Stimulated activated naive B cell treated with anti-CD40 and anti-IgM and Interleukin-4, amounts not matched to agents 10 μg/mL and 1 μg/mL and 100 μg/mL, for 72 hours (primary cell): Measurements from ENCODE around the gene F13A1.

Experiments
- ATAC-seq, 2 donors: fragments of 150-1000 bp; cut with Tn5 transposase; replicated peaks; 2 replicates each; pipeline ENCODE4 v1.10.0; 2021; ENCODE audit warnings: moderate library complexity in 1 of 2
- DNase-seq: peaks from one replicate; pipeline ENCODE4 v3.0.0; 2021
- H3K27ac Mint-ChIP-seq: one replicate; pipeline ENCODE4 v1.8.0; 2022; ENCODE audit warnings: mild to moderate bottlenecking, mixed read lengths
- H3K27me3 Mint-ChIP-seq, 2 donors: one replicate each; pipeline ENCODE4 v1.8.0; 2022; ENCODE audit warnings: mixed read lengths in 2 of 2
- H3K36me3 Mint-ChIP-seq, 2 donors: one replicate each; pipeline ENCODE4 v1.8.0; 2022; ENCODE audit warnings: mixed read lengths in 2 of 2, mild to moderate bottlenecking in 1 of 2
- H3K4me1 Mint-ChIP-seq, 2 donors: one replicate each; pipeline ENCODE4 v1.8.0; 2022; ENCODE audit warnings: mixed read lengths in 2 of 2, mild to moderate bottlenecking in 1 of 2
- H3K4me3 Mint-ChIP-seq, 2 donors: one replicate each; pipeline ENCODE4 v1.8.0; 2022; ENCODE audit warnings: mild to moderate bottlenecking in 2 of 2, mixed read lengths in 2 of 2, moderate library complexity in 1 of 2
- H3K9me3 Mint-ChIP-seq, 2 donors: one replicate each; pipeline ENCODE4 v1.8.0; 2022; ENCODE audit warnings: mixed read lengths in 2 of 2, mild to moderate bottlenecking in 1 of 2

The F13A1 gene

DNA sequence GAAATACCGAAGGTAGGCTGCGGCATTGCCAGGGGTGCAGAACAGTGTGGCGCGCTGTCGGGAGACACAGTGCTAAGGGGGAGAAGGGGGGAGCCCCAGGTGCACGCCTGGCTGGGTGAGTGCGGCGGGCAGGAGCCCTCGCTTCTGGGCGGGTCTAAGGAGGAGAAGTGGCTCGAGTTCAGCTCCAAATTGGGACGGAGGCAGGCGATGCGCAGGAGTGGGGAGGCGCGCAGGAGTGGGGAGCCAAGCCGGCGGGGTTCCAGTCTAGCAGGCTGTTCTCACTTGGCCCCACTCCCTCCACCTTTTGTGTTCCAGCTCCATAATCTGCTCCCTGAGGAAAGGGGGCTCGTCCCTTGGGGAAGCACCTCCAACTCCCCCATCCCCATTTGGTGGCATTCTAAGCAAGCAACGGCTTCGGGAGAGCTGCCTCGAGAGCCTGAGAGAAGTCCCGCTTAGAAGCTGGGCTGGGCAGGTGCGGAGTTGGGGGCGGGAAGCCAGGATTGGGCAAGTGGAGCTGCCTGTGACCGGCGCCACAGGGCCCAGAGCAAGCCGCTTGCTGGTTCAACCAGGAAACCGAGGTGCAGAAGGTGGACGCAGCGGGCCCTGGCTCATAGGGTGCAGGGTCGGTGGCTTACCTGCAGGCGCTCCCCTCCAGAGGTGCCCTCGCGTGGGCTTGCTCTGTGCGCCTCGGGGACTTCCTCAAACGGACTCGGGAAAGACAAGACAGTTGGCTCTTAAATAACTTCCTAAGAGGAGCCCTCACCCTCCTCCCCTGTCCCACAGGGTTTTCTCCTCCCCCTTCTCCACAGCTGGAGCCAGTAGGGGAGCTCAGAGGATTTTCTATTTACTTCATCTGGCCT, at the start of gene F13A1:
Gene F13A1, minus strand, starts transcription at position 711 of the 860 bp plus-strand sequence. CDS start 1,998 bp downstream, outside the sequence.
- Mint-ChIP-seq H3K4me3 (peak within 1 kb of the TSS; percentile 64 to 83), H3K4me1 (peaks cover 15 to 21% of the 10 kb centered on the region in 2 donors), H3K36me3 (no peaks in the 10 kb centered on the region), H3K9me3 (no peaks in the 10 kb centered on the region), H3K27ac (no peak within 1 kb of the TSS), H3K27me3 (peaks cover 55 to 63% of the 10 kb centered on the region in 2 donors)
- ATAC-seq (peak; percentile 88 to 91), DNase-seq (no peak)

DNA sequence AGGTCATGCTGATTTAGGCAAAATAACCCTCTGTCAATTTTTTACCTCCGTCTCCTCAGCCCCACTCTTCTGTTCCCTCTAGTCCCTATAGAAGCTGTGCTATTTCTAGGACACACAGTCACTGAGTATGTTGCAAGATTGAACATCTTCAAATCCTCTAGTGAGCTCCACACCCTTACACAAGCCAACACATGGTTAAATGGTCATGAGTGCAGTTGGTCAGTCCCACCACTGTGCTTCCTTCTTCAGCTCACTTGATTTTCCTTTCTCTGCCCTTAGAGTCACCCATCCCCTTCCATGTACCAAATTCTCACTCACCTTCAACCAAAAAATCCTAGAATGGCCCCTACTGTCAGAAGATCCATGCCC, 48.2 kb upstream of the F13A1 start:
- H3K4me3 Mint-ChIP-seq, result no peak overlapping the region
- peaks cover 0 to 4% of the 10 kb centered on the region in 2 donors for H3K27me3 Mint-ChIP-seq
- no peaks in the 10 kb centered on the region for H3K4me1 Mint-ChIP-seq
- no peak for DNase-seq
- peaks cover 6 to 9% of the 10 kb centered on the region in 2 donors for H3K9me3 Mint-ChIP-seq
- ATAC-seq, result no peak
- H3K27ac Mint-ChIP-seq, result no peak overlapping the region
- H3K36me3 Mint-ChIP-seq, result peaks cover 4 to 6% of the 10 kb centered on the region in 2 donors

DNA sequence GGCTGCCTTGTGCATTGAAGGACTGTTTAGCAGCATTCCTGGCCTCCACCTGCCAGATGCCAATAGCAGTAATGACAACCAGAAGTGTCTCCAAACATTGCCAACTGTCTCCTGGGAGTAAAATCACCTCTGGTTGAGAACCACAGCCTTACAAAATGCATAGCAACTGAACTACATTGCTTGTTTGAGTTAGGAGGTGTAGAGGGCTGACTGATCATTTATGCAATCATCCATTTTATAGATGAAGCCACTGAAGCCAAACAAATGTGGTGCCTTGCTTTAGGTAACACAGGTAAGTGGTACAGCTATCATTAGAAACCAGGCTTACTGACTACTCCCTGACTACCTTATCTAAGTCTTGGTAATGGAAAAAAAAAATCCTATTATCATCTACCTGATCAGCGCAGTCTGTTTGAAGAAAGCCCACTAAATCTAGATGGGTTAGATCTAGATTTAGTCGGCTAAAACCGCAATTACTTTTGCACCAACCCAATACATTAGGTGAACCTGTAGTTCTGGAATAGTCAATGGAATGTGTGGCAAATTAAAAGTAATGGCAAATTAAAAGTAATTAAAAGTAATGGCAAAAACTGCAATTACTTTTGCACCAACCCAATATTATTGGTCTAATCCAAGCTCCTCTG, 47.7 kb upstream of the F13A1 start:
- Mint-ChIP-seq H3K27me3 (peaks cover 0 to 4% of the 10 kb centered on the region in 2 donors), H3K9me3 (peaks cover 4% of the 10 kb centered on the region in 2 donors), H3K36me3 (peaks cover 4 to 6% of the 10 kb centered on the region in 2 donors), H3K4me3 (no peak overlapping the region), H3K4me1 (no peaks in the 10 kb centered on the region), H3K27ac (no peak overlapping the region)
- DNase-seq (no peak), ATAC-seq (no peak)

DNA sequence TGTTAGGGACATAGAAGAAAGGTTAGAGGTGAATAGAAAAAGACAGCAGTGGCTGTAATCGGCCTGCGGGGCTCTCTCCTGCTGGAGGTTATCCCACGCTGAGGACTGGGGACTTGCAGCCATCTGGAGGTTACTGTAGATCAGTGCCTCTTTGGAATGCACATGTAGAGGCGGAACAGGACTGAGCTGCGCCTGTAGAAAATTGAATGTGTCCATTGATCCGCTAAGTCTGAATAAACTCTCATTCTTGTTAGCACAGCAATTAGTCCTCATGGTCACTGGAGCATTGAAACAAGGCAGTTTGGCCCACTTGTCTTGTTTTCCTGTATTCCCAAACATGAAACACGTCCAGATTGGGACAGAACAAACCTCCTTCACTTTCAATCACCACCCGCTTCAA, 46.3 kb upstream of the F13A1 start:
- Mint-ChIP-seq H3K9me3 (peaks cover 0 to 2% of the 10 kb centered on the region in 2 donors), H3K4me3 (no peak overlapping the region)
- DNase-seq, result no peak

DNA sequence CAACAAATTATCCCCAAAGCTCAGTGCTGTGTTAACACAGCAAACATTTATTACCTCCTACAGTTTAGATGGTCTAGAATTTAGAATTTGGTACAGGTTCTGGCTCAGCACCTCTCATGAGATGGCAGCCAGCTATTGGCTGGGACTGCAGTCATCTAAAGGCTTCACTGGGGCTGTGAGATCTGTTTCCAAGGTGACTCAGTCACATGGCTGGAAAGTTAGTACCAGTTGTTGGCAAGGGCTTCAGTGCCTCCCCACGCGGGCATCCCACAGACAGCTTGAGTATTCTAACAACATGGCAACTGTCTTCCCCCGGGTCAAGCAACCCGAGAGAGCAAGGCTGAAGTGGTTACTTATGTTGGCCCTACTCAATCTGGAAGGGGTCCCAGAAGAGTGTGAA, 44.8 kb upstream of the F13A1 start:
- ATAC-seq (no peak), DNase-seq (no peak)
- Mint-ChIP-seq H3K36me3 (peaks cover 2 to 6% of the 10 kb centered on the region in 2 donors), H3K4me3 (no peak overlapping the region), H3K27me3 (peaks cover 0 to 4% of the 10 kb centered on the region in 2 donors), H3K27ac (no peak overlapping the region), H3K4me1 (no peaks in the 10 kb centered on the region), H3K9me3 (no peaks in the 10 kb centered on the region)

More for the DNA sequence above, 46.3 kb upstream of the F13A1 start:
- ATAC-seq, result no peak
- peaks cover 0 to 4% of the 10 kb centered on the region in 2 donors for H3K27me3 Mint-ChIP-seq
- H3K4me1 Mint-ChIP-seq, result no peaks in the 10 kb centered on the region
- H3K27ac Mint-ChIP-seq, result no peak overlapping the region
- H3K36me3 Mint-ChIP-seq, result peaks cover 2 to 6% of the 10 kb centered on the region in 2 donors

DNA sequence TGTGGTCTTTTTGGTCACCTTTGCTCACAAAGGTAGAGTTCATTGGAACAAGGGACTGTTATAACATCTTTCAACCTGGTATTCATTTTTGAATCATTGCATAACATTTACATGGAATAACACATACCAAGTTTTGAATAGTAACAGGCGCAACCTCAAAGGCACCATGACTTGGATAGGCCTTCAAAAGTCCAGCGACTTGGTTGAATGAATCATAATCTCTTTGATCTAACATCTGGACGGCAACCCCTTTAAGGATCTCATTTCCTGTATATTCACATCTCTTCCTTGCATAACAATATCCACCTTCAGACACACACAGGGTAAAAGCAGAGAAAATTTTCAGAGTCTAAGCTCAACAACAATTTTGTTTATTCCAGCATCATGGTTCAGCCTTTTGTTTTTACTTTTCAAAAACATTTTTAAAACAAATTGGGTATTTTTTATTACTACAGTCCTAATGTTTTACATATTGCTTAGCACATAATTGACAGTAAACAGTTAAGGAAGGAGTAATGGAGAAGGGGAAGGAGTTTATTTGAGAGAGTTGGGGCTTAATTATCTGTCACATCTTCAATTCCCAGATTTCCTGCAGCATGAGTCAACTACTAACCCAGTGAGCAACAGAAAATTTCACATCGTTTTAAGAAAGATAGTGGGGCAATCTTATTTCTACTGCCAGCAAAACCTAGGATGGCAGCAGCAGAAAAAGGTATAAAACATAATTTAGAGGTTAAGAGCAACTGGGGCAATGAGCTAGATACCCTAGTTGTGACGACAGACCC, 41.8 kb upstream of the F13A1 start:
- Mint-ChIP-seq H3K4me1 (no peaks in the 10 kb centered on the region), H3K27ac (no peak overlapping the region), H3K9me3 (no peaks in the 10 kb centered on the region), H3K4me3 (no peak overlapping the region), H3K27me3 (peaks cover 0 to 5% of the 10 kb centered on the region in 2 donors), H3K36me3 (peaks cover 2 to 3% of the 10 kb centered on the region in 2 donors)
- DNase-seq (no peak), ATAC-seq (no peak)

DNA sequence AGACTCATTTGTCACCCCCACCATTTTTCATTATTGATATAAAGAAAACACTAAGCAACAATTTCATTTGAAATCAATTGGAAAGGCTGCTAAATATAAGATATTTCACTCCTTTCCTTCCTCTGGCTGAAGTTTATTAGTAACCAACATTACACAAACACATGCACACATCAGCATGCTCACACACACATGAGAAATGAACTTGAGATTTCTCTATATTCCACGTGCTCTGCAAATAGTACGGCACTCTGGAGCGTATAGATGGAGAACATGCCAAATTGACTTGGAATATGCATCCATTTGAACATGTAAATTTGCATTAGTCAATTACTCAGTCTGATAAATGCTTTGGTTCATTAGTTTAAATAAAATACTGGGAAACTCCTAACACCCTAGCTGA, 37.1 kb upstream of the F13A1 start:
- no peaks in the 10 kb centered on the region for H3K4me1 Mint-ChIP-seq
- no peaks in the 10 kb centered on the region for H3K9me3 Mint-ChIP-seq
- ATAC-seq, result no peak
- peaks cover 5 to 13% of the 10 kb centered on the region in 2 donors for H3K27me3 Mint-ChIP-seq
- H3K27ac Mint-ChIP-seq, result no peak overlapping the region
- no peaks in the 10 kb centered on the region for H3K36me3 Mint-ChIP-seq
- no peak overlapping the region for H3K4me3 Mint-ChIP-seq
- no peak for DNase-seq

DNA sequence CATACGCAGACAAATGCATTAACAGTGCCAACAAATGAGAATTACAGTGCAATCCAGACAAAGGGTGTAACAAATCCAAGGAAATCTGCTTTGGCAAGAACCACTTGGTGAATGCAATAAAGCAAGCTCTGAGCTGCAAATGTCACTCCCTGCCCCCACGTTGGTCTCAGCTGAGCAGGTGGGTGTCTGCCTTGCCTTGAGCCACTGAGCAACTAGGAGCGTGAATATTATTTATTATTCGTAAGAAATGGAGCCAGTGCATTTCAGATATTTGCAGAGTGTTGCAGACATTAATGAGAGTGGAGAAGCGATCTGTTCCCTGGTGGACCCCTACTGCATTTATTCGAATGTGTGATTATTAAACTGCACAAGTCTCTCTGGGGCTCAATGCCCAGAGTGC, 36.6 kb upstream of the F13A1 start:
- H3K9me3 Mint-ChIP-seq, result no peaks in the 10 kb centered on the region
- H3K27me3 Mint-ChIP-seq, result peaks cover 5 to 13% of the 10 kb centered on the region in 2 donors
- H3K4me3 Mint-ChIP-seq, result no peak overlapping the region
- no peaks in the 10 kb centered on the region for H3K36me3 Mint-ChIP-seq
- DNase-seq, result no peak
- no peaks in the 10 kb centered on the region for H3K4me1 Mint-ChIP-seq
- H3K27ac Mint-ChIP-seq, result no peak overlapping the region
- no peak for ATAC-seq

DNA sequence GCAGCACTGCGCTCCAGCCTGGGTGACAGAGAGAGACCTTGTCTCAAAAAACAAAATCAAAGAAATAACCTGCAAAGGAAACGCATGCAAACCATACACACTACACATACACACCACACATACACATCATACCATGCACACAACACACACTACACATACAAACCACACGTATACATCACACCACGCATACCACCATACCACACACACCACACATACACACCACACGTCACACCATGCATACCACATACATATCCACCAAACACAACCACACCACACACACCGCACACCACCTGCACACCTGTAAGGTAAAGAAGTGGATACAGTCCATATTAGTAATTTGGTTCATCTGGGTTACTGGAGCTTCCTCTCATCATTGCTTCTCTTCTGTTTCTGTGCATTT, 32.3 kb upstream of the F13A1 start:
- Mint-ChIP-seq H3K4me1 (no peaks in the 10 kb centered on the region), H3K9me3 (no peaks in the 10 kb centered on the region), H3K27ac (no peak overlapping the region), H3K36me3 (no peaks in the 10 kb centered on the region), H3K4me3 (no peak overlapping the region), H3K27me3 (peaks cover 7 to 11% of the 10 kb centered on the region in 2 donors)
- ATAC-seq (no peak), DNase-seq (no peak)

DNA sequence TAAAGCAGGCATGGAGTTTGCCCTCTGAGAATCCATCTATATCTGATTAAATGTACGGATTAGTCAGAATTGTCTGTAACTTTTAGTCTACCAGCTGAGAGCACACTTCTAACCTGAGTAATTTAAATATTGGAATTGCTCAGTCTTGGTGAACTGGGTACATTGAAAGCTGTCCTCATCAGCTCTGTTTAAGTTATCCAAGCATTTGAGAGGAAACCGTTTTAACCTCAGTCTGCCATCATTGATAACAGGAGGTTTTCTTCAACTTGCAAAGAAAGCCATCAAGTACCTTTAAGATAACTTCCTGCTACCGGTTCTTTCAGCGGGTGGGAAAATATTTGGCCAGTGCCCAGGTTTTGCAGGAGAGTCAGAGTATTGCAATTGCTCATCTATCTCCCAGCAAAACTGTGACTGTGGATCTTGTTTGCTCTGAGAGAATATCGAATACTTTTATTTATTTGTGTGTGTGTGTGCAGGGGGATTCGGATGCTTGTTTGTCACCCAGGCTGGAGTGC, 31.1 kb upstream of the F13A1 start:
- no peaks in the 10 kb centered on the region for H3K9me3 Mint-ChIP-seq
- no peak for ATAC-seq
- no peak for DNase-seq
- peaks cover 7 to 17% of the 10 kb centered on the region in 2 donors for H3K27me3 Mint-ChIP-seq
- no peaks in the 10 kb centered on the region for H3K4me1 Mint-ChIP-seq
- no peaks in the 10 kb centered on the region for H3K36me3 Mint-ChIP-seq
- no peak overlapping the region for H3K27ac Mint-ChIP-seq
- H3K4me3 Mint-ChIP-seq, result no peak overlapping the region

DNA sequence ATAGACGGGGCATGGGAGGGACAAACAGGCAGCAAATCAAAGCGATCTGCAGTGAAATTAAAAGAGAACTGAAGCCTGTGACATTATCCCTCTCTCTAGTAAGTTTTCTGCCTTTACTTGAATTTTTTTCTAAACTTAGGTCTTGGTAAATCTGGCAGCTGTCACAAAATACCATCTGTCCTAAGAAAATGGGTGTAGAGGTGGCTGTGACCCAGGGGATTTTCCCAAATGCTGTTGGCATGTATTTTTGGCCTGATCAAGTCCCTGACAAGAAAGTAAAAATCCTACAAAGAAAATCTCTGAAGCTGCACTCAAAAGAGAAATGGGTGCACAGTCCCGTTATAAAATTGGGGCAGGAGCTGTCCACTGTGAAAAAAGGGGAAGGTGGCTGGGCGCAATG, 30.2 kb upstream of the F13A1 start:
- no peak for ATAC-seq

DNA sequence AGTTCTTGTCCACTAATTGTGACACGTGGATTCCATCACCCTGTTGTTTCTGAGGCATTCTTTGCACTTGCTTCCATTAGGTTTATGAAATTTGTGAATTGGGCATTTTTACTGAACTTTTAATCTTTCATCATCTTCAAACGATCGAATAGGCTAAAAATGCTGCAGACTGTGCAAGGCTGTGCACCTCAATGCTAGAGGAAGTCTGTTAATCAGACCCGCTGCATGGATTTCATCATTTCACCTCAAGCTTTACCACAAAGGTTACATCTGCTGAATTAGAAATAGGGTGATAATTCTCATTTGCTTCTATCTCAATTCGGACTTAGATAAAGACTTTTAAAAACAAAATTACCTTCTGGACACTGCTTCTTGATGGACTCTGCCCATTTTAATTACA, 27.8 kb upstream of the F13A1 start:
- H3K27ac Mint-ChIP-seq, result no peak overlapping the region
- no peak for ATAC-seq
- no peaks in the 10 kb centered on the region for H3K9me3 Mint-ChIP-seq
- H3K4me1 Mint-ChIP-seq, result no peaks in the 10 kb centered on the region
- peaks cover 7 to 17% of the 10 kb centered on the region in 2 donors for H3K27me3 Mint-ChIP-seq
- no peak for DNase-seq
- H3K4me3 Mint-ChIP-seq, result no peak overlapping the region
- no peaks in the 10 kb centered on the region for H3K36me3 Mint-ChIP-seq

More for the DNA sequence above, 30.2 kb upstream of the F13A1 start:
- H3K4me3 Mint-ChIP-seq, result no peak overlapping the region
- H3K27me3 Mint-ChIP-seq, result peaks cover 7 to 17% of the 10 kb centered on the region in 2 donors
- no peaks in the 10 kb centered on the region for H3K9me3 Mint-ChIP-seq
- no peaks in the 10 kb centered on the region for H3K36me3 Mint-ChIP-seq
- no peaks in the 10 kb centered on the region for H3K4me1 Mint-ChIP-seq
- no peak overlapping the region for H3K27ac Mint-ChIP-seq
- DNase-seq, result no peak

DNA sequence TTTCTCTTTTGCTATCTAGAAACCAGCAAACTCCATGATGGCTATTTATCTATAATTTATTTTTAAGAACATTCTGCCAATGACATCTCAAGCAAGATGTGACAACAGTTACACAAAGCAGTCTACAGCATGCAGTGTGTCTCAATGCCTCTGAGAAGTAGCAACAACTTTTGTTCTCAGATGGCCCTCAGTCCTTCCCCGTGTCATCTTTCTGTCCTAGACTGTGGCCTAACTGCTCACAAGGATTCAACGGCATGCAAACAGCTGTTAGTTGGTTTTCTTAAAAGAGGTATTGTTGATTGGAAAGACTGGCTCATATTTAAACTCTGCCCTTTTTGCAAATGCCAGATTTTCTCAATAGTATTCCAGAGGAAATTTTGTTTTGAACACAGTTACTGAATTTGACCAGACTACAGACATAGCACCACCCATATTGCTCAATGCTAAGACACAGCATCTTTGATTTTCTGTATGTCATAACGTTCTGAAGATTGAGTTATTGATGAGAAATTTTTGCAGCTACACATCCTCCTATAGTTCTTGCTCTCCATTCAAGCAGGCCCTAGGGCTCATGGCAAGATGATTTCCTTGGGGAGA, 26.1 kb upstream of the F13A1 start:
- no peak overlapping the region for H3K4me3 Mint-ChIP-seq
- no peak overlapping the region for H3K27ac Mint-ChIP-seq
- H3K9me3 Mint-ChIP-seq, result peaks cover 1 to 5% of the 10 kb centered on the region in 2 donors
- no peaks in the 10 kb centered on the region for H3K36me3 Mint-ChIP-seq
- ATAC-seq, result no peak
- H3K4me1 Mint-ChIP-seq, result no peaks in the 10 kb centered on the region
- DNase-seq, result no peak
- peaks cover 0 to 12% of the 10 kb centered on the region in 2 donors for H3K27me3 Mint-ChIP-seq

DNA sequence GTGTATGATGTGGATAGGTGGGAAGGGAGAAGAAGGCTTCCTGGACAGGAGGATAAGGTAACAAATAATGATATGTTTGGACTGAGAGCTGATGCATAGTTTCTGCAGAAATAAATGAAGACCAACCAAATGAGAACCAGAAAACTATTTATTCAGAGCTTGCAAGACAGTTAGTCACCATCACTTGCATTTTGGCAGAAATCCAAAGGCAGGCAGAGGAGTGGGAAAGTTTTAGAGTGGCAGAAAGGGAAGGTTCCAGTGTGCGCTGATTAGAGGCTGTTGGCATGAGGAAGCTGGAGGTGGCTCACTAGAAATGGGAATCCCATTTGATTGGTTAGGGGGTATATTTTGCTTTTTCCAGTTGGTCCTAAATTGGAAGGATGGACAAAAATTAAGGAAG, 13.0 kb upstream of the F13A1 start:
- no peak for DNase-seq
- Mint-ChIP-seq H3K9me3 (no peaks in the 10 kb centered on the region), H3K4me3 (no peak overlapping the region), H3K27ac (no peak overlapping the region), H3K27me3 (no peaks in the 10 kb centered on the region), H3K36me3 (no peaks in the 10 kb centered on the region), H3K4me1 (peaks cover 34 to 46% of the 10 kb centered on the region in 2 donors)
- ATAC-seq, result no peak
